ENCODE results near the gene RAB11FIP2.

RAB11FIP2 gene

DNA sequence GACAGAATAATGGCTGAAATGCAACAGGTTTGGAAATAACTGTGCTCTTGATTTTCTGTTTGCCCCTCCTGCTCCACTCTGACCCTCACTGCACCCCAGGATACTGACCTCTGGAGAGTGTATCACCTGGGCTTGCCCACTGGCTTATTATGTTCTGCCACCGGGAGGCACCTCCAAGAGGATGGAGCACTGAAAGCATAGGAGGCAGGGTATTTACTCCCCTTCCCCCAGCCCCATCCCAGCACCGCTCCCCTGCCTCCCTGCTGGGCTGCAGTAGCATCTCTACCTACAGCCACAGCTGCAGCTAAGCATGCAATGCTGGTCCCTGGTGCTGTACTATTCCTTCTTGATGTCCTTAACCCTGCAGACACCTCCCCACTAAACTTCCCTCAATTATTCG is 26.4 kb downstream of the RAB11FIP2 start:
- Histone ChIP-seq H3K4me3 (ENCODE audit: low read length, poor library complexity, severe bottlenecking) (no peak overlapping the region), H3F3A (ENCODE audit: low read depth) (no peaks in the 10 kb centered on the region), H3K9me2 (replicated peaks; ENCODE audit: low read depth, low read length) (no peaks in the 10 kb centered on the region), H3K36me3 (ENCODE audit: insufficient read depth, low read length) (no peaks in the 10 kb centered on the region), H3K4me2 (ENCODE audit: low read depth, low read length, poor library complexity, severe bottlenecking) (no peak overlapping the region), H3K9ac (ENCODE audit: low read depth, low read length, poor library complexity, severe bottlenecking) (no peak overlapping the region), H2AFZ (ENCODE audit: low read length) (no peak overlapping the region), H4K20me1 (ENCODE audit: insufficient read depth, low read length, poor library complexity, severe bottlenecking) (no peaks in the 10 kb centered on the region), H3K4me1 (ENCODE audit: insufficient read depth, low read length, poor library complexity, severe bottlenecking) (peaks cover 9% of the 10 kb centered on the region), H3K79me2 (ENCODE audit: insufficient read depth, low read length) (no peaks in the 10 kb centered on the region), H3K27me3 (ENCODE audit: insufficient read depth, low read length, poor library complexity, severe bottlenecking) (no peaks in the 10 kb centered on the region), H3K9me3 (ENCODE audit: insufficient read depth, low read depth, low read length) (no peaks in the 10 kb centered on the region)
- TF ChIP-seq CTCF (conservative IDR thresholded peaks at IDR 0.05; ENCODE audit: low read length): no peak

DNA sequence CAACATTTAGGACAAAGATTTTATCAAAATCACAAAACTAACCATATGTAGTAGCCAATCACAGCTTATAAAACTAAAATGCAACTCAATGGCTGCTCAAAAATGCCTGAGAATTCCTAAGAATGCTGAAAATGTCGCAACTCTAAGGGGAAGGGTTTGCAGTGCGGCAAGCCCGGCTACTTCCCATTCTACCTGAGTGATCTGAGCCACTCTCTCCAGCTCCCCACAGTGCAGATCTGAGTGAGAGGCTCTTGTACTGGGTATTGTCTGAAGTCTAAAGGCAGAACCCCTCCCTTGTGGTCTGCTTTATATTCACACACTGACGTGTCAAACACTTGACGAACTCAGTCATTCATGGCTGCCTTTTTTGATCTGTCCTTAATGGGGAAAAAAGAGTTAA is 28.9 kb downstream of the RAB11FIP2 start:
- H3K36me3 ChIP-seq (ENCODE audit: insufficient read depth, low read length): peaks cover 3% of the 10 kb centered on the region; the same call in 1 of the 2 replicates
- no peak overlapping the region for H3K4me3 ChIP-seq (ENCODE audit: low read length, poor library complexity, severe bottlenecking)
- H2AFZ ChIP-seq (ENCODE audit: low read length): no peak overlapping the region
- TF ChIP-seq CTCF (conservative IDR thresholded peaks at IDR 0.05; ENCODE audit: low read length) (no peak), EZH2phosphoT487 (IDR thresholded peaks at IDR 0.05; ENCODE audit: borderline replicate concordance) (no peak)
- no peaks in the 10 kb centered on the region for H3F3A ChIP-seq (ENCODE audit: low read depth)
- no peaks in the 10 kb centered on the region for H3K27me3 ChIP-seq (ENCODE audit: insufficient read depth, low read length, poor library complexity, severe bottlenecking)
- H4K20me1 ChIP-seq (ENCODE audit: insufficient read depth, low read length, poor library complexity, severe bottlenecking): no peaks in the 10 kb centered on the region
- no peaks in the 10 kb centered on the region for H3K79me2 ChIP-seq (ENCODE audit: insufficient read depth, low read length)
- no peak overlapping the region for H3K9ac ChIP-seq (ENCODE audit: low read depth, low read length, poor library complexity, severe bottlenecking)
- H3K9me2 ChIP-seq (replicated peaks; ENCODE audit: low read depth, low read length): no peaks in the 10 kb centered on the region
- H3K4me1 ChIP-seq (ENCODE audit: insufficient read depth, low read length, poor library complexity, severe bottlenecking): peaks cover 14% of the 10 kb centered on the region
- H3K9me3 ChIP-seq (ENCODE audit: insufficient read depth, low read depth, low read length): no peaks in the 10 kb centered on the region
- no peak overlapping the region for H3K4me2 ChIP-seq (ENCODE audit: low read depth, low read length, poor library complexity, severe bottlenecking)

- Histone ChIP-seq H3K9ac (ENCODE audit: low read depth, low read length, poor library complexity, severe bottlenecking) (no peak overlapping the region), H3K4me1 (ENCODE audit: insufficient read depth, low read length, poor library complexity, severe bottlenecking) (peaks cover 12% of the 10 kb centered on the region), H3K4me3 (ENCODE audit: low read length, poor library complexity, severe bottlenecking) (no peak overlapping the region), H3K79me2 (ENCODE audit: insufficient read depth, low read length) (no peaks in the 10 kb centered on the region), H4K20me1 (ENCODE audit: insufficient read depth, low read length, poor library complexity, severe bottlenecking) (no peaks in the 10 kb centered on the region), H3K36me3 (ENCODE audit: insufficient read depth, low read length) (peaks cover 3% of the 10 kb centered on the region; the same call in 1 of the 2 replicates), H3K9me2 (replicated peaks; ENCODE audit: low read depth, low read length) (no peaks in the 10 kb centered on the region), H3K27me3 (ENCODE audit: insufficient read depth, low read length, poor library complexity, severe bottlenecking) (no peaks in the 10 kb centered on the region), H2AFZ (ENCODE audit: low read length) (no peak overlapping the region), H3K4me2 (ENCODE audit: low read depth, low read length, poor library complexity, severe bottlenecking) (no peak overlapping the region), H3F3A (ENCODE audit: low read depth) (no peaks in the 10 kb centered on the region), H3K9me3 (ENCODE audit: insufficient read depth, low read depth, low read length) (no peaks in the 10 kb centered on the region)
- no peak for TF ChIP-seq EZH2phosphoT487 (IDR thresholded peaks at IDR 0.05; ENCODE audit: borderline replicate concordance)
- TF ChIP-seq CTCF (conservative IDR thresholded peaks at IDR 0.05; ENCODE audit: low read length): no peak
These were observed 29.5 kb downstream of the RAB11FIP2 start for GRCh38 chr10:118017071-118017740.

Measured in Loucy (cell line).